Measurements from ENCODE around the gene SYNC. TPM values are rescaled to one million over a fixed set of nuclear protein-coding genes. Genes with fewer than 3 reads are reported as not detected.

The SYNC gene
- total RNA-seq, 3 donors from 2014 or later, result not detected

- Mint-ChIP-seq H3K4me3 (no peak overlapping the region), H3K36me3 (ENCODE audit: insufficient read depth) (no peaks in the 10 kb centered on the region), H3K9me3 (no peaks in the 10 kb centered on the region), H3K27me3 (ENCODE audit: low read depth) (peaks cover 2% of the 10 kb centered on the region), H3K4me1 (ENCODE audit: low read depth) (peaks cover 7% of the 10 kb centered on the region)
- no peak for ATAC-seq
- no peak for DNase-seq
Measured at GRCh38 chr1:32733582-32734321, 31.2 kb upstream of the SYNC start.

GRCh38 chr1:32729254-32730046, 26.9 kb upstream of the SYNC start:
- H3K4me3 Mint-ChIP-seq, result no peak overlapping the region
- DNase-seq, result no peak
- H3K4me1 Mint-ChIP-seq (ENCODE audit: low read depth), result peaks cover 16% of the 10 kb centered on the region

GRCh38 chr1:32728413-32729077, 26.0 kb upstream of the SYNC start:
- DNase-seq, result no peak
- ATAC-seq, result no peak
- no peaks in the 10 kb centered on the region for H3K36me3 Mint-ChIP-seq (ENCODE audit: insufficient read depth)
- peaks cover 6% of the 10 kb centered on the region for H3K27me3 Mint-ChIP-seq (ENCODE audit: low read depth)
- H3K9me3 Mint-ChIP-seq, result no peaks in the 10 kb centered on the region
- peaks cover 16% of the 10 kb centered on the region for H3K4me1 Mint-ChIP-seq (ENCODE audit: low read depth)
- H3K4me3 Mint-ChIP-seq, result no peak overlapping the region

More at GRCh38 chr1:32729254-32730046, 26.9 kb upstream of the SYNC start:
- Mint-ChIP-seq H3K27me3 (ENCODE audit: low read depth) (peaks cover 6% of the 10 kb centered on the region), H3K9me3 (no peaks in the 10 kb centered on the region), H3K36me3 (ENCODE audit: insufficient read depth) (no peaks in the 10 kb centered on the region)
- ATAC-seq, result no peak

- DNase-seq (no peak), ATAC-seq (no peak)
- Mint-ChIP-seq H3K9me3 (no peaks in the 10 kb centered on the region), H3K36me3 (ENCODE audit: insufficient read depth) (no peaks in the 10 kb centered on the region), H3K4me1 (ENCODE audit: low read depth) (peaks cover 16% of the 10 kb centered on the region), H3K27me3 (ENCODE audit: low read depth) (peaks cover 7% of the 10 kb centered on the region), H3K4me3 (no peak overlapping the region)
Measured at GRCh38 chr1:32727876-32728275, 25.3 kb upstream of the SYNC start.

GRCh38 chr1:32725615-32725982, 23.0 kb upstream of the SYNC start:
- Mint-ChIP-seq H3K9me3 (no peaks in the 10 kb centered on the region), H3K4me1 (ENCODE audit: low read depth) (peaks cover 9% of the 10 kb centered on the region), H3K27me3 (ENCODE audit: low read depth) (peaks cover 16% of the 10 kb centered on the region), H3K36me3 (ENCODE audit: insufficient read depth) (no peaks in the 10 kb centered on the region), H3K4me3 (no peak overlapping the region)
- ATAC-seq (no peak), DNase-seq (no peak)

- H3K27me3 Mint-ChIP-seq (ENCODE audit: low read depth), result peaks cover 16% of the 10 kb centered on the region
Measured at GRCh38 chr1:32724678-32725614, 22.4 kb upstream of the SYNC start.

GRCh38 chr1:32719681-32720275, 17.2 kb upstream of the SYNC start:
- H3K27me3 Mint-ChIP-seq (ENCODE audit: low read depth), result peaks cover 15% of the 10 kb centered on the region
- no peak overlapping the region for H3K4me3 Mint-ChIP-seq
- peaks cover 4% of the 10 kb centered on the region for H3K4me1 Mint-ChIP-seq (ENCODE audit: low read depth)
- no peaks in the 10 kb centered on the region for H3K9me3 Mint-ChIP-seq
- DNase-seq (no peak), ATAC-seq (no peak)
- no peaks in the 10 kb centered on the region for H3K36me3 Mint-ChIP-seq (ENCODE audit: insufficient read depth)

More at GRCh38 chr1:32724678-32725614, 22.4 kb upstream of the SYNC start:
- Mint-ChIP-seq H3K4me1 (ENCODE audit: low read depth) (peaks cover 9% of the 10 kb centered on the region), H3K9me3 (no peaks in the 10 kb centered on the region), H3K4me3 (no peak overlapping the region), H3K36me3 (ENCODE audit: insufficient read depth) (no peaks in the 10 kb centered on the region)
- DNase-seq (no peak), ATAC-seq (peak; percentile 75 to 84)

GRCh38 chr1:32718527-32718926, 16.0 kb upstream of the SYNC start:
- Mint-ChIP-seq H3K4me3 (no peak overlapping the region), H3K36me3 (ENCODE audit: insufficient read depth) (no peaks in the 10 kb centered on the region), H3K27me3 (ENCODE audit: low read depth) (peaks cover 15% of the 10 kb centered on the region), H3K9me3 (no peaks in the 10 kb centered on the region), H3K4me1 (ENCODE audit: low read depth) (peaks cover 4% of the 10 kb centered on the region)
- no peak for DNase-seq
- no peak for ATAC-seq

GRCh38 chr1:32718036-32718435, 15.5 kb upstream of the SYNC start:
- no peak for DNase-seq
- H3K27me3 Mint-ChIP-seq (ENCODE audit: low read depth), result peaks cover 16% of the 10 kb centered on the region
- ATAC-seq, result no peak
- no peaks in the 10 kb centered on the region for H3K36me3 Mint-ChIP-seq (ENCODE audit: insufficient read depth)
- H3K4me1 Mint-ChIP-seq (ENCODE audit: low read depth), result peaks cover 4% of the 10 kb centered on the region
- H3K4me3 Mint-ChIP-seq, result no peak overlapping the region
- H3K9me3 Mint-ChIP-seq, result no peaks in the 10 kb centered on the region

GRCh38 chr1:32717503-32717902, 14.9 kb upstream of the SYNC start:
- Mint-ChIP-seq H3K36me3 (ENCODE audit: insufficient read depth) (no peaks in the 10 kb centered on the region), H3K27me3 (ENCODE audit: low read depth) (peaks cover 14% of the 10 kb centered on the region), H3K9me3 (no peaks in the 10 kb centered on the region), H3K4me1 (ENCODE audit: low read depth) (peaks cover 4% of the 10 kb centered on the region), H3K4me3 (no peak overlapping the region)
- ATAC-seq (no peak), DNase-seq (no peak)

GRCh38 chr1:32716312-32717148, 14.0 kb upstream of the SYNC start:
- H3K36me3 Mint-ChIP-seq (ENCODE audit: insufficient read depth), result no peaks in the 10 kb centered on the region
- H3K9me3 Mint-ChIP-seq, result no peaks in the 10 kb centered on the region
- H3K4me1 Mint-ChIP-seq (ENCODE audit: low read depth), result peaks cover 5% of the 10 kb centered on the region
- H3K4me3 Mint-ChIP-seq, result no peak overlapping the region
- no peak for DNase-seq
- H3K27me3 Mint-ChIP-seq (ENCODE audit: low read depth), result peaks cover 8% of the 10 kb centered on the region
- ATAC-seq, result peak in 1 of 2 donors; percentile 43

- H3K4me3 Mint-ChIP-seq, result no peak overlapping the region
- H3K4me1 Mint-ChIP-seq (ENCODE audit: low read depth), result peaks cover 5% of the 10 kb centered on the region
- DNase-seq, result no peak
- peaks cover 5% of the 10 kb centered on the region for H3K27me3 Mint-ChIP-seq (ENCODE audit: low read depth)
- ATAC-seq, result no peak
- H3K9me3 Mint-ChIP-seq, result no peaks in the 10 kb centered on the region
- no peaks in the 10 kb centered on the region for H3K36me3 Mint-ChIP-seq (ENCODE audit: insufficient read depth)
Measured at GRCh38 chr1:32715901-32716311, 13.3 kb upstream of the SYNC start.

- DNase-seq, result no peak
- Mint-ChIP-seq H3K36me3 (ENCODE audit: insufficient read depth) (no peaks in the 10 kb centered on the region), H3K4me1 (ENCODE audit: low read depth) (peaks cover 5% of the 10 kb centered on the region), H3K9me3 (no peaks in the 10 kb centered on the region), H3K4me3 (no peak overlapping the region), H3K27me3 (ENCODE audit: low read depth) (peaks cover 5% of the 10 kb centered on the region)
- no peak for ATAC-seq
Measured at GRCh38 chr1:32714277-32714676, 11.7 kb upstream of the SYNC start.

Data from activated T-cell treated with anti-CD3 and anti-CD28 coated beads, Interleukin-2, amount 50 U/mL, for 4 hours (primary cell).